ENCODE data around the gene SLC6A4.

GRCh38 chr17:30230596-30231125 lies 4.8 kb downstream of the SLC6A4 start:
- TF ChIP-seq CTCF (conservative IDR thresholded peaks at IDR 0.05; ENCODE audit: low read depth, low read length) (no peak), EZH2 (IDR thresholded peaks at IDR 0.05; ENCODE audit: borderline replicate concordance, low read depth, low read length, poor library complexity, severe bottlenecking) (no peak)
